GM19099 (cell line): ENCODE measurements around the gene KIF13A.

Experiments
- POLR2A ChIP-seq: IDR thresholded peaks from 3 replicates; pipeline ENCODE4 v1.6.1; 2011; ENCODE audit warnings: low read depth; ENCODE audit not compliant: insufficient read length; ENCODE audit errors: extremely low read depth

KIF13A gene

GRCh38 chr6:17930321-17930993 lies 57.0 kb downstream of the KIF13A start:
- no peak for TF ChIP-seq POLR2A

GRCh38 chr6:17928514-17929430 lies 58.7 kb downstream of the KIF13A start:
- no peak for TF ChIP-seq POLR2A

GRCh38 chr6:17927705-17928104 lies 59.7 kb downstream of the KIF13A start:
- no peak for TF ChIP-seq POLR2A

GRCh38 chr6:17923401-17923863 lies 64.0 kb downstream of the KIF13A start:
- no peak for TF ChIP-seq POLR2A

GRCh38 chr6:17921454-17921853 lies 66.0 kb downstream of the KIF13A start:
- TF ChIP-seq POLR2A: no peak

- no peak for TF ChIP-seq POLR2A
These were observed 67.9 kb downstream of the KIF13A start for GRCh38 chr6:17919496-17919895.

GRCh38 chr6:17917837-17918763 lies 69.3 kb downstream of the KIF13A start:
- TF ChIP-seq POLR2A: no peak

DNA sequence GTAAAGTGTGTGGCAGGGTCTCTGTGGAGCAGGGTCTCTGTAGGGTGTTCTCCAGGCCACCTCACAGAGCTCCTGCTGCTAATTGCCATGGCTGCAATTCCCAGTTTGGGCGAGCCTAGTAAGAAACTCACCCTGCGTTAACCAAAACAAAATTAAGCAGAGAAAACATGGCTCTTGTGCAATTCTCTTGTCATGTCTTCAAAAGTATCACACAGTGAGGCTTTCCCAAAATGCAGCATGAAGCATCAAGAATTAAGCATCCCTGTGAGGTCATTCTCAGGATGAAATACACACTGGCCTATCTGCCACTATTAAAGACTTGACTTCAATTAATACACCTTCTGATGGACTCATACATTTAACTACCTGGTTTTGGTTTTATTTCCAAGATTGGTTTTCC lies 72.8 kb downstream of the KIF13A start:
- no peak for TF ChIP-seq POLR2A

GRCh38 chr6:17912521-17912920 lies 74.9 kb downstream of the KIF13A start:
- TF ChIP-seq POLR2A: no peak

DNA sequence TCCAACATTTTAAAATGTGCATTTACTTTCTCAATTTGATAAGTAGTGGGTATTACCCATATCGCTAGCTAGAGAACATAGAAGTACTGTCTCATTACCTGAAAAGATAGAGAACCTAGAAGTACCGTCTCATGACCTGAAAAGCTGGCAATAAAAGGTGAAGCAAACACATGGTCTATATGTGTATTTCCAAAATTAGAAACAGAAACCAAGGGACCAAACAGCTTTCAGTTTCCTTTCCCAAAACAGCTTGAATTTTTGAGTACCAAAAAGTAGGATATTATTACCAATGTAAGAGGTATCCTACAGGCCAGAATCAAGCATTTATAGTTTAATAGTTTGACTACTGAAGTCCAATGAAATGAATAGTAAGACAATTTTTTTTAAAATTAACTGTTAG lies 77.2 kb downstream of the KIF13A start:
- no peak for TF ChIP-seq POLR2A

DNA sequence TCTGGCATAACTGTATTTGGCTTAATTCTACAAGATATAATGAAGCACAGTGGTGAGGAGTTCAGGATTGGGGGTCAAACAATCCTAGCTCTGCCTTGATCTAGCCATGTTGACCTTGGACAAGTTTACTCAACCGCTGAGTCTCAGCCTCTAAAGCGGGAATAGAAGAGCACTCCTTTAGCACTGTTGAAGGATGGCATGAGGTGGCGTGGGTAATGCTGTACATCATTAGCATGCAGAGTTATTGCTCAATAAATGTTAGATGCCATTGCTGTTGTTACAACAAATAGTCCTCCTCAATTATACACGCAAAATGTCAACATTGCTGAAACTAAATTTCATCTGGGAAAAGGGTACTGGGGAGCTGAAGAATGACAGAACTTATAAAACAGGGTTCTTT lies 78.6 kb downstream of the KIF13A start:
- no peak for TF ChIP-seq POLR2A

GRCh38 chr6:17907406-17908229 lies 79.8 kb downstream of the KIF13A start:
- no peak for TF ChIP-seq POLR2A

GRCh38 chr6:17905611-17906592 lies 81.5 kb downstream of the KIF13A start:
- no peak for TF ChIP-seq POLR2A
